ENCODE measurements around the gene METTL24.
"Not testable (repeated sequence)": the region's sequence is repeated elsewhere in the genome, so short reads cannot be mapped to it uniquely, and the experiment has no call there.

The METTL24 gene

GRCh38 chr6:110298916-110299315 lies 59.2 kb downstream of the METTL24 start:
- Mint-ChIP-seq H3K4me3 (no peak overlapping the region), H3K4me1 (peaks cover 2% of the 10 kb centered on the region), H3K27ac (no peak overlapping the region), H3K27me3 (peaks cover 7% of the 10 kb centered on the region), H3K36me3 (no peaks in the 10 kb centered on the region), H3K9me3 (no peaks in the 10 kb centered on the region)
- DNase-seq (ENCODE audit: low spot score in 2 of 2) (no peak), ATAC-seq (ENCODE audit: low read depth) (no peak)

GRCh38 chr6:110298411-110298810 lies 59.7 kb downstream of the METTL24 start:
- H3K36me3 Mint-ChIP-seq = no peaks in the 10 kb centered on the region
- no peaks in the 10 kb centered on the region for H3K9me3 Mint-ChIP-seq
- no peak overlapping the region for H3K4me3 Mint-ChIP-seq
- peaks cover 2% of the 10 kb centered on the region for H3K4me1 Mint-ChIP-seq
- H3K27me3 Mint-ChIP-seq = peaks cover 7% of the 10 kb centered on the region
- no peak for DNase-seq (ENCODE audit: low spot score in 2 of 2)
- no peak for ATAC-seq (ENCODE audit: low read depth)
- no peak overlapping the region for H3K27ac Mint-ChIP-seq

GRCh38 chr6:110296241-110297025 lies 61.7 kb downstream of the METTL24 start:
- Mint-ChIP-seq H3K36me3 (no peaks in the 10 kb centered on the region), H3K27me3 (peaks cover 7% of the 10 kb centered on the region), H3K9me3 (peaks cover 2% of the 10 kb centered on the region), H3K4me3 (no peak overlapping the region), H3K4me1 (peaks cover 2% of the 10 kb centered on the region), H3K27ac (no peak overlapping the region)
- DNase-seq (ENCODE audit: low spot score in 2 of 2) = no peak
- ATAC-seq (ENCODE audit: low read depth) = no peak

- ATAC-seq (ENCODE audit: low read depth) = no peak
- H3K4me1 Mint-ChIP-seq = peaks cover 2% of the 10 kb centered on the region
- H3K27me3 Mint-ChIP-seq = peaks cover 2% of the 10 kb centered on the region
- peaks cover 4% of the 10 kb centered on the region for H3K9me3 Mint-ChIP-seq
- H3K27ac Mint-ChIP-seq = no peak overlapping the region
- DNase-seq (ENCODE audit: low spot score in 2 of 2) = no peak
- no peak overlapping the region for H3K4me3 Mint-ChIP-seq
- no peaks in the 10 kb centered on the region for H3K36me3 Mint-ChIP-seq
These were observed 62.5 kb downstream of the METTL24 start for GRCh38 chr6:110295451-110296165.

- H3K36me3 Mint-ChIP-seq = no peaks in the 10 kb centered on the region
- no peak overlapping the region for H3K27ac Mint-ChIP-seq
- H3K4me1 Mint-ChIP-seq = no peaks in the 10 kb centered on the region
- no peak overlapping the region for H3K4me3 Mint-ChIP-seq
- H3K9me3 Mint-ChIP-seq = peaks cover 9% of the 10 kb centered on the region
- peaks cover 2% of the 10 kb centered on the region for H3K27me3 Mint-ChIP-seq
- ATAC-seq (ENCODE audit: low read depth) = no peak
- no peak for DNase-seq (ENCODE audit: low spot score in 2 of 2)
These were observed 70.4 kb downstream of the METTL24 start for GRCh38 chr6:110287462-110288341.

GRCh38 chr6:110285306-110286060 lies 72.7 kb downstream of the METTL24 start:
- no peaks in the 10 kb centered on the region for H3K4me1 Mint-ChIP-seq
- H3K9me3 Mint-ChIP-seq = peaks cover 4% of the 10 kb centered on the region
- H3K36me3 Mint-ChIP-seq = no peaks in the 10 kb centered on the region
- H3K27ac Mint-ChIP-seq = no peak overlapping the region
- DNase-seq (ENCODE audit: low spot score in 2 of 2) = no peak
- no peak for ATAC-seq (ENCODE audit: low read depth)
- peaks cover 2% of the 10 kb centered on the region for H3K27me3 Mint-ChIP-seq
- no peak overlapping the region for H3K4me3 Mint-ChIP-seq

- peaks cover 3% of the 10 kb centered on the region for H3K9me3 Mint-ChIP-seq
- H3K36me3 Mint-ChIP-seq = no peaks in the 10 kb centered on the region
- no peak for ATAC-seq (ENCODE audit: low read depth)
- DNase-seq (ENCODE audit: low spot score in 2 of 2) = no peak
- peaks cover 2% of the 10 kb centered on the region for H3K27me3 Mint-ChIP-seq
- H3K27ac Mint-ChIP-seq = no peak overlapping the region
- H3K4me1 Mint-ChIP-seq = no peaks in the 10 kb centered on the region
- H3K4me3 Mint-ChIP-seq = no peak overlapping the region
These were observed 73.3 kb downstream of the METTL24 start for GRCh38 chr6:110284855-110285254.

GRCh38 chr6:110283657-110284056 lies 74.5 kb downstream of the METTL24 start:
- Mint-ChIP-seq H3K9me3 (peaks cover 3% of the 10 kb centered on the region), H3K27ac (no peak overlapping the region), H3K4me1 (no peaks in the 10 kb centered on the region), H3K4me3 (no peak overlapping the region), H3K36me3 (no peaks in the 10 kb centered on the region), H3K27me3 (peaks cover 2% of the 10 kb centered on the region)
- ATAC-seq (ENCODE audit: low read depth) = no peak
- DNase-seq (ENCODE audit: low spot score in 2 of 2) = no peak

GRCh38 chr6:110282412-110282811 lies 75.7 kb downstream of the METTL24 start:
- peaks cover 2% of the 10 kb centered on the region for H3K27me3 Mint-ChIP-seq
- no peaks in the 10 kb centered on the region for H3K36me3 Mint-ChIP-seq
- no peaks in the 10 kb centered on the region for H3K4me1 Mint-ChIP-seq
- no peak for ATAC-seq (ENCODE audit: low read depth)
- no peak for DNase-seq (ENCODE audit: low spot score in 2 of 2)
- H3K9me3 Mint-ChIP-seq = peaks cover 3% of the 10 kb centered on the region
- H3K4me3 Mint-ChIP-seq = no peak overlapping the region
- H3K27ac Mint-ChIP-seq = no peak overlapping the region

GRCh38 chr6:110277100-110277665 lies 81.0 kb downstream of the METTL24 start:
- Mint-ChIP-seq H3K4me1 (no peaks in the 10 kb centered on the region), H3K27ac (no peak overlapping the region), H3K27me3 (peaks cover 6% of the 10 kb centered on the region), H3K36me3 (peaks cover 3% of the 10 kb centered on the region), H3K4me3 (no peak overlapping the region), H3K9me3 (peaks cover 5% of the 10 kb centered on the region)
- ATAC-seq (ENCODE audit: low read depth) = no peak
- no peak for DNase-seq (ENCODE audit: low spot score in 2 of 2)

- ATAC-seq (ENCODE audit: low read depth); H3K27me3 Mint-ChIP-seq; H3K36me3 Mint-ChIP-seq; H3K27ac Mint-ChIP-seq; H3K4me3 Mint-ChIP-seq; H3K9me3 Mint-ChIP-seq; H3K4me1 Mint-ChIP-seq; DNase-seq (ENCODE audit: low spot score in 2 of 2): not testable (repeated sequence)
These were observed 85.4 kb downstream of the METTL24 start for GRCh38 chr6:110272781-110273180.

GRCh38 chr6:110271732-110272022 lies 86.5 kb downstream of the METTL24 start:
- Mint-ChIP-seq H3K4me1 (no peaks in the 10 kb centered on the region), H3K27me3 (peaks cover 6% of the 10 kb centered on the region), H3K36me3 (peaks cover 4% of the 10 kb centered on the region), H3K4me3 (no peak overlapping the region), H3K27ac (no peak overlapping the region), H3K9me3 (peaks cover 8% of the 10 kb centered on the region)
- DNase-seq (ENCODE audit: low spot score in 2 of 2) (no peak), ATAC-seq (ENCODE audit: low read depth) (no peak)

- H3K4me3 Mint-ChIP-seq = no peak overlapping the region
- H3K27ac Mint-ChIP-seq = no peak overlapping the region
- no peak for DNase-seq (ENCODE audit: low spot score in 2 of 2)
- H3K27me3 Mint-ChIP-seq = peaks cover 3% of the 10 kb centered on the region
- no peak for ATAC-seq (ENCODE audit: low read depth)
- no peaks in the 10 kb centered on the region for H3K4me1 Mint-ChIP-seq
- peaks cover 6% of the 10 kb centered on the region for H3K9me3 Mint-ChIP-seq
- H3K36me3 Mint-ChIP-seq = peaks cover 2% of the 10 kb centered on the region
These were observed 88.0 kb downstream of the METTL24 start for GRCh38 chr6:110270165-110270564.

All from memory B cell (primary cell).